MM.1S (cell line): Measurements from ENCODE around the gene CBLN1.

Source experiments
- EZH2 ChIP-seq: fragments of 300-600 bp; sonication (generic); optimal IDR thresholded peaks from 2 replicates; pipeline ENCODE3; 2017; ENCODE audit warnings: low read depth, mild to moderate bottlenecking, antibody characterized with exemption, low read length, mixed read lengths
- TF ChIP-seq, protein P1 (sequence below): fragments of 300-600 bp; sonication (generic); IDR thresholded peaks from 2 replicates; pipeline ENCODE4 v1.5.1; 2016; ENCODE audit warnings: antibody characterized with exemption, low read length, mixed read lengths

- TF ChIP-seq EZH2 = no peak
- TF ChIP-seq, protein P1, sequence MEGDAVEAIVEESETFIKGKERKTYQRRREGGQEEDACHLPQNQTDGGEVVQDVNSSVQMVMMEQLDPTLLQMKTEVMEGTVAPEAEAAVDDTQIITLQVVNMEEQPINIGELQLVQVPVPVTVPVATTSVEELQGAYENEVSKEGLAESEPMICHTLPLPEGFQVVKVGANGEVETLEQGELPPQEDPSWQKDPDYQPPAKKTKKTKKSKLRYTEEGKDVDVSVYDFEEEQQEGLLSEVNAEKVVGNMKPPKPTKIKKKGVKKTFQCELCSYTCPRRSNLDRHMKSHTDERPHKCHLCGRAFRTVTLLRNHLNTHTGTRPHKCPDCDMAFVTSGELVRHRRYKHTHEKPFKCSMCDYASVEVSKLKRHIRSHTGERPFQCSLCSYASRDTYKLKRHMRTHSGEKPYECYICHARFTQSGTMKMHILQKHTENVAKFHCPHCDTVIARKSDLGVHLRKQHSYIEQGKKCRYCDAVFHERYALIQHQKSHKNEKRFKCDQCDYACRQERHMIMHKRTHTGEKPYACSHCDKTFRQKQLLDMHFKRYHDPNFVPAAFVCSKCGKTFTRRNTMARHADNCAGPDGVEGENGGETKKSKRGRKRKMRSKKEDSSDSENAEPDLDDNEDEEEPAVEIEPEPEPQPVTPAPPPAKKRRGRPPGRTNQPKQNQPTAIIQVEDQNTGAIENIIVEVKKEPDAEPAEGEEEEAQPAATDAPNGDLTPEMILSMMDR = no peak
Measured at GRCh38 chr16:49278567-49278827, 3.1 kb downstream of the CBLN1 start.
